Left lung (tissue), 10 donors: ENCODE results near the gene KRTAP13-2. TPM values are rescaled to one million over a fixed set of nuclear protein-coding genes. Genes with fewer than 3 reads are reported as not detected.

Experiments used
- ATAC-seq: fragments of 200-7000 bp; cut with Tn5 transposase; one replicate; pipeline ENCODE4 v1.9.1; 2020; ENCODE audit warnings: moderate library complexity
- DNase-seq, 4 donors: peaks; one replicate each; pipeline ENCODE4 v3.0.0-alpha.2; 2013 to 2020
- H3K27ac ChIP-seq, 2 donors: fragments of 200-600 bp; sonication (generic) in 1 of 2; one replicate each; pipeline versions ENCODE4 v1.5.0 to v1.8.0; 2020 to 2021
- H3K27me3 ChIP-seq, 2 donors: fragments of 200-600 bp; sonication (generic) in 1 of 2; one replicate each; pipeline versions ENCODE4 v1.5.0 to v1.8.0; 2020 to 2021
- H3K36me3 ChIP-seq, 2 donors: fragments of 200-600 bp; sonication (generic) in 1 of 2; one replicate each; pipeline versions ENCODE4 v1.5.0 to v1.8.0; 2020 to 2021
- H3K4me1 ChIP-seq, 2 donors: fragments of 200-600 bp; one replicate each; pipeline ENCODE4 v1.8.0; 2021
- H3K4me3 ChIP-seq, 2 donors: fragments of 200-600 bp; sonication (generic) in 1 of 2; one replicate each; pipeline versions ENCODE4 v1.5.0 to v1.8.0; 2020 to 2021; ENCODE audit warnings: mild to moderate bottlenecking in 1 of 2
- H3K9me3 ChIP-seq, 2 donors: fragments of 200-600 bp; sonication (generic) in 1 of 2; one replicate each; pipeline versions ENCODE4 v1.5.0 to v1.8.0; 2020 to 2021
- CTCF ChIP-seq, 2 donors: fragments of 200-600 bp; sonication (generic) in 1 of 2; IDR thresholded peaks; one replicate each; pipeline versions ENCODE4 v1.5.0 to v1.8.0; 2021; ENCODE audit warnings: antibody characterized with exemption in 2 of 2
- intact Hi-C, 2 donors: fragments of 100-400 bp; cut with DNase I; formaldehyde crosslinking; loops; one replicate each; pipeline versions ENCODE4 v1.11.2 to v1.14.2; 2022
- polyA plus RNA-seq, 6 donors: library from polyadenylated mRNA; unstranded; fragments of 120-200 nt; gene quantifications; one replicate each; pipeline ENCODE4 v1.2.1, GENCODE V29; 2013; ENCODE audit not compliant: insufficient read length in 6 of 6
- total RNA-seq, 2 donors: library from RNA; stranded (reverse); fragmentation: NEBNext Ultra II Directional; extraction: Animal tissue kit (Norgen Biotek cat#: 25700); gene quantifications; one replicate each; pipeline ENCODE4 v1.2.1, GENCODE V29; 2021
- donor health status: DM: no; HTN: yes; CAD: no.
- donor health status: DM: no; HTN: no; CAD: no.

Gene KRTAP13-2
- total and polyA plus RNA-seq, 8 donors = not detected

DNA sequence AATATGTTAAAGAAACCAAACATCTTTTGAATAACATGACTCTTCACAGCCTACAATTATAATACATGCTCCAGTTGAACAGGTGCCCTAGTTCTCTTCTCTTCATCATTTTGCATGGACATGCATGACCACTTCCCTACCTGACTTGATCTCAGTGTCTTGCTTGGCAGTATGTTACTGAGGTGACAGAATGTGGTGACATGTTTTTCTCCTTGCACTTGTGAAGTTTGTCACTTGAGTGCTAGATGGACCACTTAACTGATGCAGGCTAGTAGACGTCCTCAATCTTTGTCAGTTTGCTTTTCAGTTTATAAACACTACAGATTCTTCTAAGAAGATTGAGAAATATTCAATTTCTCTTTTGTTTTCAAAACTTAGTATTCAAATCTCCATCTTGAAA lies 10.1 kb upstream of the KRTAP13-2 start:
- Histone ChIP-seq H3K27me3 (no peaks in the 10 kb centered on the region), H3K36me3 (no peaks in the 10 kb centered on the region), H3K4me1 (no peaks in the 10 kb centered on the region), H3K27ac (no peak overlapping the region), H3K9me3 (no peaks in the 10 kb centered on the region), H3K4me3 (no peak overlapping the region)
- ATAC-seq (no peak), DNase-seq (no peak)
- intact Hi-C loops = no loop called here
- no peak for TF ChIP-seq CTCF (IDR thresholded peaks at IDR 0.05)

- intact Hi-C loops = no loop called here
- no peaks in the 10 kb centered on the region for H3K27me3 ChIP-seq
- no peaks in the 10 kb centered on the region for H3K4me1 ChIP-seq
- DNase-seq (no peak), ATAC-seq (no peak)
- no peak overlapping the region for H3K27ac ChIP-seq
- no peak overlapping the region for H3K4me3 ChIP-seq
- H3K9me3 ChIP-seq = no peaks in the 10 kb centered on the region
- TF ChIP-seq CTCF (IDR thresholded peaks at IDR 0.05) = no peak
- no peaks in the 10 kb centered on the region for H3K36me3 ChIP-seq
These were observed 16.2 kb downstream of the KRTAP13-2 start for GRCh38 chr21:30355906-30356305.

DNA sequence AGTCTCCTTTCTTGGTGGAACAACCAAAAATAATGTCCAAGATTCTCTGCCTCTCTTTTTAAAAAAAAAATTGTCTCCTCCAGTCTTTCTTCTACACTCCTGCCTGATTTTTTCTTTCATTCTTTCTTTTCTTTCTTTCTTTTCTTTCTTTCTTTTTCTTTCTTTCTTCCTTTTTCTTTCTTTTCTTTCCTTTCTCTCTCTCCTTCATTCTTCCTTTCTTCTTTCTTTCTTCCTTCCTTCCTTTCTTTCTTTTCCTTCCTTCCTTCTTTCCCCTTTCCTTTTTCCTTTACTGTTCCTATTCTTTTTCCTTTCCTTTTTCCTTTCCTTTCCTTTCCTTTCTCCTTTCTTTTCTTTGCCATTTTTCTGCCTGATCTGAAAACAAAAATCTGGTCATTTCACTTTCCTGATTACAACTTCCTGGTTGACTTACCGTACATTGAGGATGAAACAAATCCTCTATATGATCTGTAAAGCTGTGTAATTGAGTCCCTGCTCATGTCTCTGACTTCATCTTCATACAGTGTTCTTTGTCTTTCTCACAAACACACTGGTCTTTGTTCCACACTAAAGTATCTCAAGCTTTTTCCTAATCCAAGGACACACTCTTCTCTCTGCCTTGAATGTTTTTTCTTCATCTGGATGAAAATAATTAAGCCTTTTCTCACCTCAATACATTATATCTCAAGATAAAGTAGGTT lies 17.6 kb downstream of the KRTAP13-2 start:
- H3K9me3 ChIP-seq = no peaks in the 10 kb centered on the region
- DNase-seq (no peak), ATAC-seq (no peak)
- H3K4me3 ChIP-seq = no peak overlapping the region
- H3K36me3 ChIP-seq = no peaks in the 10 kb centered on the region
- no peak overlapping the region for H3K27ac ChIP-seq
- intact Hi-C loops = no loop called here
- no peak for TF ChIP-seq CTCF (IDR thresholded peaks at IDR 0.05)
- no peaks in the 10 kb centered on the region for H3K4me1 ChIP-seq
- H3K27me3 ChIP-seq = no peaks in the 10 kb centered on the region

DNA sequence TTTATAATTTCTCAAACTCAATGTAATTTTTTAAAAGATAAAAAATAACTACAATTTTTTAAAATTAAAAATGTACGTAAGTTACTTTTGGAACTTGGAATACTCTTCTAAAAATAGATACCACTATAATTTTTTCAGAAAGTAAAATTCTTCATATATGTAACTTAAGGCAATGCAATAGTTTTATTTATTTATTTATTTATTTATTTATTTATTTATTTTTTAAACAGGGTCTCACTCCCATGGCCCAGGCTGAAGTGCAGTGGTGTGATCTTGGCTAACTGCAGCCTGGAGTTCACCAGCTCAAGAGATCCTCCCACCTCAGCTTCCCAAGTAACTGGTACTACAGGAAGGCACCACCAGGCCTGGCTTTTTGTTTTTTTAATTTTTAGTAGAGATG lies 20.5 kb downstream of the KRTAP13-2 start:
- Histone ChIP-seq H3K4me1 (no peaks in the 10 kb centered on the region), H3K27me3 (no peaks in the 10 kb centered on the region), H3K36me3 (no peaks in the 10 kb centered on the region), H3K4me3 (no peak overlapping the region), H3K9me3 (no peaks in the 10 kb centered on the region), H3K27ac (no peak overlapping the region)
- ATAC-seq (no peak), DNase-seq (no peak)
- no peak for TF ChIP-seq CTCF (IDR thresholded peaks at IDR 0.05)
- intact Hi-C loops = no loop called here

GRCh38 chr21:30349572-30349971 lies 22.5 kb downstream of the KRTAP13-2 start:
- Histone ChIP-seq H3K4me1 (no peaks in the 10 kb centered on the region), H3K9me3 (peaks cover 0 to 10% of the 10 kb centered on the region in 2 donors), H3K27ac (no peak overlapping the region), H3K36me3 (no peaks in the 10 kb centered on the region), H3K27me3 (no peaks in the 10 kb centered on the region), H3K4me3 (no peak overlapping the region)
- DNase-seq (no peak), ATAC-seq (no peak)
- intact Hi-C loops = no loop called here
- TF ChIP-seq CTCF (IDR thresholded peaks at IDR 0.05) = no peak
